ENCODE measurements around the gene TF.
A peak's percentile ranks its signal among the peaks of the same experiment; 100 is the strongest.

The TF gene

DNA sequence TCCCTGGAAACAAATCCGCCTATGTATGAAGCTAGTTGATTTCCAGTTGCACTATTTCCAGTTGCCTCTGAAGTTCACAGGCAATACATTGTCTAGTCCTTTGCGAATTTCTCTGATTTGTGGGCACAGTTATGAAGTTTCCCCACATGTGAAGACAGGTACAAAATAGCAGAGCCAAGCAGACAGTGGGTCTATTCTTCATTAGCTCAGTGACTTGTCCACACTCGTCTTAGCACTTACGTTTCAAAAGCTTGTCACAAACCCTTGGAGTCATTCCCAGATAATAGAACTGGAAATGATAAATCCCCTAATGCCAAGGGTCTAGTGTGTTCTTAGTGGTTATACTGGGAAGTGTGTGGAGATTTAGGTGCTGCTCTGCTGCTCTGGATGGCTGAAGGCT is 73.9 kb downstream of the TF start:
- DNase-seq, result no peak

DNA sequence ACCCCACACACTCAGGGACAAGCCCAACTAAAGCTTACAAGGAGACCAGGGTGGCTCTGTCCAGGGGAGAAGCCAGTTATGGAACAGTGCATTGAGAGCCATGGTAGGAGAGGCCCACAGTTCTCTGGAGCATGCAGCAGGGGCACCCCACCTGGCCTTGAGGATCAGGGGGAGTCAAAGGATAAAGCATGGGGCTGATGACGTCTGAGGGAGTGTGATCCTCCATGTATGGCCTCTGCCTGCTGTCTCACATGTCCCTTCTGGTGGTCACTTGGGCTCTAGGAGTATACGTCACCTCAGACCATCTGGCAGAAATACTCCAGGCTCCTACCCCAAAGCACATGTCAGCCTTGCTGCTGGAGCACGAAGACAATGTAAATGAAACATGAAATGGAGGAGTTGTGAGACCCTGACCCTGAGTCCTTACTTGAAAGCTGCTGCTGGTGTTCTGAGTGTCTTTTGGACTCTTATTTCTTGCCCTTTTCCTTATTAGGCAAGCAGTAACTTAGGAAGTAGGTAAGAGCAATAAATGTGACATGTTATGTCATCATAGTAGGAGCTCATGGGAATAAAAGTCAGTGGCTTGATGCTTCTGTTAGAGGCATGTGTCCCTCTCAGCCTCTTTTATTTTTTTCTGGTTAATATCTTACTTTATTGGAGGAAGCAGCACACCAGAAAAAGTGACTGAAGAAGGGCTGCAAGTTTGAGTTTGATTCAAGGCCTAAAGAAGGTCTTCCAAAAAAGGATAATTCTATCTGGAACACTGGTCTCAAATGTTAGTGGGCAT is 74.9 kb downstream of the TF start:
- peak in 1 of 2 donors; percentile 10 for DNase-seq

DNA sequence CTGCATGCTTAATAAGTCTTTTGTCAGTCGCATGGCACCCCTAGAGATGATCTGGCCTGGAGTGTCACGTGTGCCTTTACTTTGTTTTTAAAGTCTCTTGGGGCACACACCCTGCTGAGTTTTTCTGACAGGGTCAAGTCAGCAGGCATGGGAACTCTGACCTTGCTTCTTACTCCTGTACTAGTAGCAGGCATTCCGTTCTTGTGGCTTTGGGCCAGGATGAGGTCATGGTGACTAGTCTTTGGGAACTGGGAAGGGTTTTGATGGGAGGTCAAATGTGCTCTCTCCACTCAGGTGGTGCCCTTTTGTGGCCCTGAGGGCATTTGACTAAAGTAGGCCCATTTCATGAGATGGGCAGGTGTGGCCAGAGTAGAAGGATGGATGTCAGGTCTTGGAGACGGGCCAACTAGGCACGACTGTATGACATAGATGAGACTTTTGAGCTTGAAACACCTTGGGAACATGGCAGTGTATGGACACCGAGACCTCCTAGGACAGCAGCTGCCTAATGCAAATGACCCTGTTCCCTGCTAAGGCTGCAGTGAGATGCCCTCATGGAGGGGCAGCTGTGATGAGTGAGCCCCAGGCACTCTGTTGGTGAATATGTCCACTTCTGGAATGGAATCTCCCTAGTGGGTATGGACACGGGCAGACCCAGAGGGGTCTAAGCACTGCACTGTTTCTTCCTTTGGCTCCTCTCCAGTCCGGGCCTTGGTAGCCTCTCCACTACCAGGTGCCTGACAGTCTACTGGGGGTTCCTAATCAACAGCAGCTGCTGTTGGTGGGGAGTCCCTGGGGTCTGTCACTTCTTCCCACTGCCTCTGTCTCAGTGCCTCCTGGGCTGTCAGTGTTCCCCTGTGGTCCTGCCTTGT is 75.8 kb downstream of the TF start:
- peak in 1 of 2 donors; percentile 14 for DNase-seq

DNA sequence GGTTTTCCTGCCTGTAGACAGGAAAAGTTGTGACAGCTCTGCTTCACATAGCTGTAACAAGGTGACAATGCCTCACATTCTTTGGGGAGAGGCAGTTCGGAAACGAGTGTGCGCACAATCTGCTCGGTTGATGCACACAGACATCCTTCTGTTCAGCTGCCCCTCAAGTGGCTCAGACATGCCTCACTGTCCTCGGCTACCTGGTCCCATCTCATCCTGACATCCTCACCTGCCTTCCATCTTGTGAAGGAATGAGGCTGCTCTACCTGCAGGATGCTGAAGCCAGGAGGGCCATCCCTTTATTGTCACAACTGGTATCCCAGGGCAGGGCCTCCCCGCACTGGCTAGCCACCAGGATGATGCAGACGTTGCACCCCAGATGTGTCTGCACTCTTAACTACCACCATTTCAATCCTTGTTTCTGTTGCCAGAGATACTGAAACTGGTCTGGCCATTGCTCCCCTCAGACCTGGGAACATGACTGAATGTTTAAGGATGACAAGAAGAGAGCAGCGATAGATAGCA is 78.8 kb downstream of the TF start:
- DNase-seq, result peak in 1 of 2 donors; percentile 9

DNA sequence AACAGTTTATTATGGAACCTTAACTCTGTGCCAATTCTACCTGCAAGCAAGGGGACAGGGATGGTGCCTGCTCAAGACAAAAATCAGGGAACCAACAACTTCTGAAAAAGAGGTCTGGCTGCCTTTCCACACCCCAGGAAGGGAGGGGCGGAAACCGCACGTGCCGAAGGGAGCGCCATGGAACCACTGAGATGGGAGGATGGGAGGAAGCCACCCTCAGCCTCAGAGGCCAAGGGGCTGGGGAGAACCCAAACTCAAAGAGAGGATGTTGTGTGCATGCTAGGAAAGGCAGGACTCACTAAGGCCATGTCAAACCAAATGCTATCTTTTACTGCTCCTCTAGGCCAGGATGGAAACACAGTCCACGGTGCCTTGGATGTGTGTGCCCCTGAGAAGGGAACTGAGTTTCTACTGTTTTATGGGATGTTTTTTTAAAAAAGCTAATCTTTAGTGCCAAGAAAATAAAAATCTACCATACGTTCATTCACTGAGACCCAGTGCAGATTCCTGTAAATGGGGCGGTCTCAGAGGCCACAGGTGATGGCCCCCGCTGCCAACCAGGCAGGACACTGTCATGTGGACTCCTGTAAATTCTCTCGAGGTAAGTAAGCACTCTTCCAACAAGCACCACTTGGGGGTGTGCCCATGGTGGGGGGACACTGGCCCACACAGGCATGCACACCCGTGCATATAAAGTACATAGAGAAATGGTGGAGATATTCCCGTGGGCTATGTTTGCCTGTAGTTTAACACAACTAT is 80.0 kb downstream of the TF start:
- peak in 1 of 2 donors; percentile 15 for DNase-seq

DNA sequence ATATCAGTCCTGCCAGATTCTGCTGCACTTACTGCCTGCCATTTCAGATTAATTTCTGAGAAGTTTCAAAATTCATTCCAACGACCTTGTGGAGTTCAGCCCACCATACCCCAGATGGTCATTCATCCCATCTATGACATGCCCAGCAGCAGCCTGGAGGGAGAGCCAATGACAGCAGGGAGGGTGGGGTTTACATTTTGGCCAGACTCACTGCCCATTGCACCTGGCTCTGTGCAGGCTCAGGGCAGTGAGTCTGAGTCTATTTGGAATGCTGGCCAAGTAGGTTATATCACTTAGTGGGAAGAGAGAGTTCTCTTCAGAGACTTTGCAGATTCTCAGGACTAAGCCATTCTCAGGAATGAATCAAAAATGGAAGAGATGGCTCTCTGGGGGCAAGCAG is 80.9 kb downstream of the TF start:
- peak in 1 of 2 donors; percentile 7 for DNase-seq

DNA sequence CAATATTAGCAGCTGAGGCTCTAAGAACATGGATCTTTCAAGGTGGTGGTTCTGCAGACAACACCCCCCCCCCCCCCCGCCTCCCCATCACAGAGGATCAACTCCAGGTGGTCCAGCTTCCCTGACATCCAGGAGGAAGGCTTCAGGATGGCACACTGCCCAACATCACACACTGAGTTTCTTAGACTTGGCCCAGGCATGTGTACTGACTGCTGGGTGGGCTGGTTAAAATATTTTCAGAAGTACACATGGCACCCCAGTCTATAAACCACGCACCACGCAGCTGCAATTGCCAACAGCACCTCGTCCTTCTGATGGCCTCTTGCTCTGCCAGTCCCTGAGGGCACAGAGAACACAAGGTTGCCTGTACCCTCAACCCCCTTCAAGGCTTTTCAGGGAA is 81.5 kb downstream of the TF start:
- DNase-seq, result peak in 1 of 2 donors; percentile 14

DNA sequence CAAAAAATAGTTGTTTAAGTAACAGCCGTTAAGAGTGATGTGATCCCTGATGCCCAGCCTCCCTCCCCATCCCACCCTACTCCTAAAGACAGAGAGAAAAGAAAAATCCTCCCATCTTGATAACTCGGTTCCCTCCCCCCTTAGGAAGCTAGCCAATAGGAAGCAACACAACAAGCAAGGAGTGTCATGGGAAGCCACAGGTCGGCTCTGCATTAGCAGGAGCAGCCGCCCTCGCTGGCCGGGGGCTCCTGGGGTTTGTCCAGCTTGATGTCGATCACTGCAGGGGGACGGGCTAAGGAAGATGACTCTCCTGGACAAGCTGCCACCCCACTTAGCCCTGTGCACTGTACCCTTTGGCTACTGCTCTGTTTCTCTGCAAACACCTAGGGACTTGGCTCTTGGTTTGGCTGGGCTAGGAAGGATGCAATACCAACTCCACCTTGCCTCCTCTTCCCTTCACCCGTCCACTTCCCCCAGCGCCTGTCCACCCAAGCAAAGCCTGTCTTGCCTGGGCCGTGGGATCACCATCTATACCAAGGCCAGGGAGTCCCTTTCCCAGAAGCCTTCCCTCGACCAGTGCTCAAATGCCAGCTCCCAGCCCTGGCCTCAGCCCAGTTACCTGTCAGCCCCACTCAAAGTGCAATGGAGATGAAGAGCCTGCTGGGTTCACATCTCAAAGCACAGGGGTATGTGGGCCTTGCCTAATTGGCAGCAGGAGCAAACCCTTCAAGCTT is 82.5 kb downstream of the TF start:
- DNase-seq, result peak in 1 of 2 donors; percentile 16

DNA sequence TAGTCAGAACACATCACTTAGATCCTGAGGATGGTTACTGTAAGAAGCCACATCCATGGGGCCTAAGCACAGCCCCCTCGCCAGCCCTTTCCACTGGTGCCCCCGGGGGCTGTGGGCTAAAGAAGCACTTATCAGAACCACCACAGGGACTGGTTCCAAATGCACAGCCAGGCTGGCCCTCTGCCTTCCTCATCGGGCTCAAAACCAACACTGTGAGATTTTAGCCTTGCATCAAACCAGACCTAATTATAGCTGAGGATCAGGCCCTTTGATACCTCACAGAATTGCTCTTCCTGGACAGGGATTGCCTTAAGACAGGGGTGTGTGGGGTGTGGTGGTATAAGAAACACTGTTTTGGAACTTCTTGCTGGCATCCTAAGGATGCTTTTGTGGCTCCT is 83.1 kb downstream of the TF start:
- DNase-seq, result no peak

DNA sequence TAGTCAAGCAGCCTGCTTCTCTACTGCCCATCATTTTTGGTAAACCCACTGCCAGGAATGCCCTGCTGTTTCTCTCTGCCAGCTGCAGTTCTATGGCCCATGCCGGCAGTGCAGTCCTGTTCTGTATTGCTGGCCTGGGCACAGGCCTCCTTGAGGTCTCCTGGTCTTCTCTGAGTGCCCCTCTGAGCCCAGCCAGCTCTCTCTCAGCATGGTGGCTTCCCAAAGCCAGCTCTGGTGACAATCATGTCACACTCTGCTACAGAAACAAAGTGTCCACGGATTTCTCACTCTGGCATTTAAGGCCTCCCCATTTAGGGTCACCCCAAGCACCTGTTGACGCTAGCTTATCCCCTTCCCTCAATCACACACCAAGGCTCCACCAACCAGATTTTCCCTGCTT is 83.9 kb downstream of the TF start:
- no peak for DNase-seq

DNA sequence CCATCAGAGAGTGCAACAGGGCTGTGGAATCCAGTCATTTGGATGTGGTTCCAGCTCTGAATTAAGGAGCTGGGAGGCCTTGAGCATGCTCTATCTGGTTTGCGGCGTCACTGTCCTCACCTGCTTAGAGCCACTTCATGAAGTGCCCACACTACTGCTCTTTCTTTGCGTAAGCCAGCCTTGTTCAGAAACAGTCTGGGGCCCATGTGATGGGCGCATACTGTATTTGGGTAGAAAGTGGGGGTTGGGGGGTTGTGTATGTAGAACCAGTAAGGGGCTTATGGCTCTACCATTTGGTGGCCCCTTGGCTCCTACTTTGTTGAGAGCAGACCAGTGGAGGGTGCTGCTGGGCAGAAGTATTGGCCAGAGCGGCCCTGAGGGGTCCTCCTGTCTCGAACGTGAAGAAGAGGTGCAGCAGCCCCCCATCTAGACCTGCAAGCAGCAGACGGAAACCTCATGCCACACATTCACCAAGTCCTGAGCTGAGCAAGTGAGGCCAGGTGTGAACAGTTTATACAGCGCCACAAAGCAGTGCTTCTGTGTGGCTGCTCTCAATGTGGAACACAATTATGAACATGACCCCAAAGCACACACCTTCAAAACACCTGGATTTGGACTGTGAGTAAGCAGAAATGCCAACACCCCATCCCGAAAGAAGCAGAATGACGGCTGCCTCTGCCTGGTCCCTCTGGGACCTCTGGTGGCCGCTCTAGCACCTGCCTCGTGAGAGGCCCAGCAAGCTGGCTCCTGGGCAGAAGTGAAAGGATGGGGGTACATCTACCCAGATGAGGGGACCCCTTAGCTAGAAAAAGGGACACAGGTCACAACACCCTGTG is 86.0 kb downstream of the TF start:
- DNase-seq, result no peak

DNA sequence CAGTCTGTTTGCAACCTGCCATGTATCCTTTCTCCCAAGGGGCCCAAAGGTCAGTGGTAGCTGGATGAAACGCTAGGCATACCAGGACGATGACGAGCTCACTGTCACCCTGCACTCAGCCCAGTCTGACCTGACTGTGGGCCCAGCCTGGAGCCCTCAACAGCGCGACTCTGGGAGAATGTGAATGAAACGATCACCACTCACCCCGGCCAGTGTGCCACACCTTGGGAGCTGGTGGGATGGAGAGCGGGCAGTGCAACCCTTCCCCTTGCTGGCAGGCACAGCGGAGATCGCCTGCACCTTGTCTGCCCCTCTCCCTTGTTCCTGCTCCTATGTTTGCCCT is 86.6 kb downstream of the TF start:
- peak in 1 of 2 donors; percentile 8 for DNase-seq

DNA sequence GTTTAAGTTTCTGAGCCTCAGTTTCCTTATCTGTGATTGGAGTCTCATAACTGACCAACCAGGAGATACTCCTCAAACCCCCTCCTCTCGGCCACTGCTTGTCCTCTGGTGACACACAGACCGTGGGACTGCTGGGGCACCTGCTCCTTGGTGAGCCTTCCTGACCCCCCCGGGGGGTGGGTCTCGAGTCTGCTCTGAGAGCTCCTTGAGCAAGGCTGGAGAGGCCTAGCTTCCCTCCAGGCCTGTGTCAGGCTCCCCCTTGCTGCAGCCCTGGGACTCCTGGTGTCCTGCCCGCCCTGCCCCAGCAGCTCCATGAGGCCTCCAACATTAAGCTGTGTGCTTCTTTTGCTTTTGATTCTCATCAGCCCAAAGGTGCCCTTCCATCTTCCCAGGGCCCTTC is 87.1 kb downstream of the TF start:
- DNase-seq, result no peak

DNA sequence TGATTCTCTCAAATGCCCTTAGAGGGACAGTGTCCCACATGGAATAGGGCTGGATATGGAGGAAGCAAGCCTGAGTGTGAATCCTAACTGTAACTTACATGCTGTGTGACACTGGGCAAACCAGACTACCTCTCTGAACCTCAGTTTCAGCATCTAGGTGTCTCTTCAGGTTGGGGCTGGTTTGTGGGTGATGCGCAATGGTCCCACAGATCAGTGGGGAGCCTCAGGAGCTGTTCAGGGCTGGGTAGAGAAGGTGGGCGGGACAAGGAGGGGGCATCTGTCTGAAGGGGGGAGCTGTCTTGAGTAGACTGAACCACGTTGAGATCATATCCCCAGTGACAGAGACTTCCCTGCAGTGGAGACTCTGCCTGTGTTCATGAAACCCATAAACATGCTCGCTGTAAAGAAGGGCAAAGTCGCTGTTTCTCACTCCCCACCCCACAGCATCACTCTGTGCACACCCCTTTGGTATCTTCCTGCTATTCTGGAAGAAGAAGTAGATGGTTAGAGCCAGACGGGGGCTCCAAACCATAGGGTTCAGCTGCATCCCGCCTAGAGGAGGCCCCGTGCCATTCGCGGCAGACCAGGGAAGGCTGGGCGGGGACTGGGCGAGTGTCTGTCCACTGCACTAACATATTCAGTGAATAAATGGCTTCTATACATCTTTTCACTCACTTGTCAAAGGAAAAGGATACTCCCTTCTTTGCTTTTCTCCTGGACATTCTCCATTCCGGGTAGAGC is 87.9 kb downstream of the TF start:
- DNase-seq, result no peak

DNA sequence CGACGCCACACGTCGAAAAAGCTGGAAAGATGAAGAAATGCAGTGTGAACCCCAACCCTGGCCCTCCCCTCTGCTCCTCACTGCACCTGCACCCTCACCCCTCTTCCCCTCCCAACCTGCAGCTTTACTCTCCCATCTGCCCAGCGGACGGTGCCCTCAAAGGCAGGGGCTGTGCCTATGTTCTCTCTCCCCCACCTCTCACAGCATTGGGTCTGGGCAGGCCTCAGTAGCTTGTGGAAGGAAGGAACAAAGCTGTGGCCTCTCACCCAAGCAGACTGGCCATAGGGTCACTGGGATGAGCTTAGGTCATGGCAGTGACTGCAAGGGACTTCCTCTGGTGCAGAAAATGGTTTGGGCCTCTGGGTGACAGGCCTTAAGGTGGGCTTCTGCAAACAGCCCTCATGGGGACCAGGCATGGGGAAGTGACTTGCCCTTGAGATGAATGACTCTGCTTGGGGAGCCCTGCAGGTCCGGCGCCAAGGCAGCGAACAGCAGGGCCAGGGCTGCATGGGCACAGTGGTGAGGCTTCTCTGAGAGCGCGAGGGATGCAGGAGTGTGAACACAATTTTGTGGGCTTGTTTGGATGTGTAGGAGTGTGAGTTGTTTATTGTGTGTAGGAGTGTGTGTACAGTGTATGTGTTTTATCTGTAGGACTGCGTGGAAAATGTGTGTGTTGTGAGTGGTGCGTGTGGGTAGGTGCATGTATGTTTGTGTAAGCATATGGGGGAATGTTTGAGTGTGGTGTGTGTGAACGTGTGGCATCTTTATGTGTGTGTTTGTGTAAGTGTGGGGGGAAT is 88.6 kb downstream of the TF start:
- no peak for DNase-seq

DNA sequence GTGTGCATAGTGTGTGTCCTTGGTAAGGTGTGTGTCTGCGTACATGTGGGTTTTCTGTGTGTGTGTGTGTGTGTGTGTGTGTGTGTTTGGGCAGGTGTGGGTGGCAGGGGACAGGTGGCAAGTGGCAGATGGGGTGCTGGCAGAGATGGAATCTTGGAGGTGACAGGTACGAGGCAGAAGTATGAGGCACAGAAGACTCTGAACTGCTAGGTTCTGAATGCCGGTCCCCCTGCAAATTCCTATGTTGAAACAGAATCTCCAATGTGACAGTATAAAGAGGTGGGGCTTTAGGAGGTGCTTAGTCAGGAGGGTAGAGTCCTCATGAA is 89.2 kb downstream of the TF start:
- no peak for DNase-seq

DNA sequence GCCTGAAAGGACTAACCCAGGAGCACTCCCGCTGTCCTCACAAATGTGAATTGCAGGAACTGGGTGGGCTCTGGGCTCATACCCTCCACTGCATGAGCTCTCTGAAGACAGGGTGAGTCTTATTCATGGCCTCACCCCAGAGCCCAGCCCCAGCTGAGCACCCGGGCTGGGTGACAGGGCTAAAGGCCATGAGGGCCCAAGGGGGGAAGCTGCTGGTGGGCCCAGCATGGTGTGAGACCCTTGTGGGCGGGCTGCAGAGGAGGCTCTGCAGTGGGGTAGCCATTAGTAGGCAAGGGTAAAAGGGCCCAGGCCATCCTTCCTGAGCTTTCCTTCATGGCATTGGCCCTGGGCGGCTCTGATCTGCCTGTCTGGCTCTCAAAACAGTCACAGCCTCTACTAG is 89.8 kb downstream of the TF start:
- no peak for DNase-seq

DNA sequence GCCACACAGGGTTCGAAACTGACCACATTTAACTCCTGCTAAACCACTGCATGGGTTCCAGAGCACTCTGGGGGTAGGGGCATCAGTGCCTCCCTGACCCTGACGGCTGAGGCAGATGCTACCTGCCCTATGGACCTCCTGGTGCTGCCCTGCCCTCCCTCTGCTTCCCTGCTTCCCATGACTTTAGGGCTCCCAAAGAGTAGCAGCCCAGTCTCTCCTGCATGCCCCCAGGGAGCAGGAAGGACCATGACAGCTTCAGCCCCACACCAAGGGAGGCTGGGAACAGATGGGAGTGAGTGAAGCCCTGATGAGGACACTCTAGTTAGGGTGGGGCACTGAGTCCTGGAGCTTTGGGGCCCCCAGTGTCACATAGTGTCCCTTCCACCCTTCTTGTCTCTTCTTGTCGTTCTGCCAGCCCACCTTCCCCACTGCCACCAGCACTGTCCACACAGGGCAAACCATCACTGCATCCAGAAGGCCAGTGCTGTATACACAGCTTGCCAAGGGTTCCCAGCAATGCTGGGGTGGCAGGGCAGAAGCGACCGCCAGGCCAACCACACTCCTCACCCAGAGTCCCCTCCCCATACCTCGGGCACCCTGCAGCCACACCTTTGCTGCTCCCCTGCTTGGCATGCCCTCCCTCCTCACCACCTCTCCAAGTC is 90.4 kb downstream of the TF start:
- DNase-seq, result no peak

DNA sequence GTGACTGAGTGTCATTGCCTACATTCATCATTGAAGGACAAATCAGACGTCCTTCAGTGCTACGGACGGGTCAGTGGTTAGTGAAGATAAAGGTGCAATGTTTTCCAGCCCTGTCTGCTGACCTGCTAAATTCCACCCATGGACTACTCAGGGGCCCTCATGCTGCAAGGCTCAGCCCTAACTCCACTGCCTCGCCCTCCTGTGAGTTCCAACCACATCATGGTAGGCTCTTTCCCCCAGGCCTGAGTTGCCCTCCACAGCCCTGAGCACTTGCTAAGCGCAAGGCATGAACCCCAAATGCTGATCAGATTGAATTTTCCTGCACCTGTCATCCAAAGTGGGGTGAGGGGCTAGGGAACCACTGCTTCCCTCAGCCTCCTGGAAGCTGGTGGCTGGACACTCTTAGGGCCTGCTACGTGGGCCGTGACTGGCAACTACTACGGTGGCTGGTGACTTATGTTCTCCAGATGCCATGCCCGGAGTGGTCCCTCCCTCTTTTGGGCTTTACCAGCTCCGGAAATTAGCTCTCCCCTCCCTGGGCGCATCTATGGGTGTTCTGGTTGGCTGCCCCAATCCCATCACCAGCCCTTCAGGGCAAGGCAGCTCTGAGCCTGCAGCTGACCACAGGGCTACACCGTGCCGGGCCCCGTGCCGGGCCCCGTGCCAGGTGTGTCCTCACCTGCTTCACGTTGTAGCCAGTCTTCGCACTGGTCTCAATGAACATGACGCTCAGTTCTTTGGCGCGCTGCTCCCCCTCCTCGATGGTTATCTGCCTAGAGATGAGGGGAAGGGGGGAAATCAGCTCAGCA is 91.5 kb downstream of the TF start:
- no peak for DNase-seq
